ENCODE data around the gene LST1.
A peak's percentile ranks its signal among the peaks of the same experiment; 100 is the strongest.
"Not testable (repeated sequence)": the region's sequence is repeated elsewhere in the genome, so short reads cannot be mapped to it uniquely, and the experiment has no call there.

The LST1 gene

GRCh38 chr6:31582230-31582643, 3.8 kb upstream of the LST1 start, which contains the start of gene LTB:
TSS of gene LTB (minus strand) at chr6:31582424. CDS start at chr6:31582417, 7 bp downstream.
- no peak for TF ChIP-seq CTCF (conservative IDR thresholded peaks at IDR 0.05; ENCODE audit: low read depth, low read length)
- no peak for DNase-seq (ENCODE audit: low read depth)

DNA sequence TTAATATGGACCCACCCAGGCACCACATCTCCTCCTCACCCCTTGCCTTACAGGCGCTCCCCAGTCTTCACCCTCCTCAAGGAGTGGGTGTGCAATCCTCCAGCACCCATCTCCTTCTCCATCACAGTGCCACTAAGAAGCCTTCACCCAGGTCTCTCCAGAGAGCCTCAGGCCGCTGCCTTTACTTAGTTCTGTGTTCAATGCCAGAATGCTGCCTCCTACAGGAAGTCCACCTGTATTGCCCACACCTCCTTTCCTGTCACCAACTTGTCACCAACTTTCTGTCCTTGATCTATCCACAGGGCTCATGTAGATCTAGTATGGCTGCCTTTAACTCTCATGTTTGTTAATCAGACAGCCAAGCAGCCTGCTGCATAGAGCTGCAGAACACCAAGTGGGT, 586 bp upstream of the LST1 start:
- peak; percentile 59 for TF ChIP-seq CTCF (conservative IDR thresholded peaks at IDR 0.05; ENCODE audit: low read depth, low read length)
- no peak overlapping the region for H3K4me3 ChIP-seq (ENCODE audit: low read length)
- DNase-seq (ENCODE audit: low read depth) = no peak

More at GRCh38 chr6:31582230-31582643, 3.8 kb upstream of the LST1 start, which contains the start of gene LTB:
- H3K4me3 ChIP-seq (ENCODE audit: low read length) = peak within 1 kb of the TSS; percentile 64

GRCh38 chr6:31586599-31587281, 663 bp downstream of the LST1 start:
- H3K4me3 ChIP-seq (ENCODE audit: low read length) = no peak overlapping the region
- no peak for TF ChIP-seq CTCF (conservative IDR thresholded peaks at IDR 0.05; ENCODE audit: low read depth, low read length)
- DNase-seq (ENCODE audit: low read depth) = no peak

GRCh38 chr6:31587791-31588777, 2.0 kb downstream of the LST1 start:
- no peak overlapping the region for H3K4me3 ChIP-seq (ENCODE audit: low read length)
- TF ChIP-seq CTCF (conservative IDR thresholded peaks at IDR 0.05; ENCODE audit: low read depth, low read length) = no peak
- no peak for DNase-seq (ENCODE audit: low read depth)

DNA sequence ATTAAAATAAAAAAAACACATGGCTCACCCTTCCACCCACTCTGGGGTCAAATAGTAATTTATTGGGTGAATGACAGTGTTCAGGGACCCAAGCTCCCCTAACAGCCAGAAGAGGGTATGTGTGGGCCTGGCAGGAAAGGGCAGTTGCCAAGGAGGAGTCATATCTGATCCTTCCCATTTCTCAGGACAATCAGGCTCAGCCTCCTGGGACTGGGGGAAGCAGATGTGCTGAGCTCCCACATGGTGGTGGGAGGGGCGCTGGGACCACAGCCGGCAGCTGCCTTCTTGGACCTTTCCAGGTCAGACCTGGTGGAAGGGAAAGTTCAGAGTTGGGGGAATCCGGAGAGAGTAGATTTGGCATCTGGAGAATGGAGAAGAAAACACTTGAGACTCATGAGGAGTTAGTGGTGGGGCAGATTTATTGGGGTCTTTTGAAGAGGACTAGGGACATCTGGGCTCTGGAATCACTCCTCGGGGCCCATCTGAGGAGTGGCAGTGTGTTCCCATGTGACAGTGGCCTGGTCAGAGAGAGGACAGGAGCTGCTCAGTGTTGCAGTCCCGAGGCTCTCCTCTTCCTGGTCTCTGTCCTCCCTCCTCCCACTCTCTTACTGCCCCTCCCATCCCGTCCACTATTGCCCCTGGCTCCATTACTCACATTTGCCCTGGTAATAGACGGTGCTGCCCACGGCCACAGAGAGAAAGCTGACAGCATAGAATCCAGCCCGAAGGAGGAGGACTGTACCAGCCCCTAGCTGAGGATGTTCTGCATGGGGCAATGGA, 3.0 kb downstream of the LST1 start:
- DNase-seq (ENCODE audit: low read depth) = no peak
- H3K4me3 ChIP-seq (ENCODE audit: low read length) = no peak overlapping the region
- no peak for TF ChIP-seq CTCF (conservative IDR thresholded peaks at IDR 0.05; ENCODE audit: low read depth, low read length)

GRCh38 chr6:31590691-31591090, 4.6 kb downstream of the LST1 start:
- not testable (repeated sequence) for H3K4me3 ChIP-seq (ENCODE audit: low read length); DNase-seq (ENCODE audit: low read depth)

GRCh38 chr6:31592396-31592771, 6.3 kb downstream of the LST1 start:
- H3K4me3 ChIP-seq (ENCODE audit: low read length) = no peak overlapping the region
- TF ChIP-seq CTCF (conservative IDR thresholded peaks at IDR 0.05; ENCODE audit: low read depth, low read length) = no peak
- no peak for DNase-seq (ENCODE audit: low read depth)

Measured in retinal pigment epithelial cell (primary cell).